ENCODE data around the gene CXCL14. TPM values are rescaled to one million over a fixed set of nuclear protein-coding genes. Genes with fewer than 3 reads are reported as not detected.
"Not testable (repeated sequence)": the region's sequence is repeated elsewhere in the genome, so short reads cannot be mapped to it uniquely, and the experiment has no call there.

Gene CXCL14
- total RNA-seq, 6 experiments from 2014 or later: 2.3 to 12.2 (median 3.8) TPM

GRCh38 chr5:135533334-135533733 is 45.5 kb downstream of the CXCL14 start:
- 10% methylated on average over 3 of the region's 3 CpGs for WGBS (ENCODE audit: insufficient coverage, low coverage, low lambda C conversion rate, missing lambda C conversion rate)
- peaks cover 0 to 8% of the 10 kb centered on the region in 2 donors for H3K27me3 ChIP-seq

GRCh38 chr5:135529576-135529975 is 49.2 kb downstream of the CXCL14 start:
- H3K27me3 ChIP-seq; H3K27ac ChIP-seq; H3K9me3 ChIP-seq; H3K36me3 ChIP-seq; intact Hi-C loops (cut with DNase I); H3K4me1 ChIP-seq; H3K4me3 ChIP-seq; DNase-seq; ATAC-seq: not testable (repeated sequence)
- 34% methylated on average over 4 of the region's 5 CpGs for WGBS (ENCODE audit: insufficient coverage, low coverage, low lambda C conversion rate, missing lambda C conversion rate)

More at GRCh38 chr5:135533334-135533733, 45.5 kb downstream of the CXCL14 start:
- Histone ChIP-seq H3K9me3 (no peaks in the 10 kb centered on the region), H3K27ac (no peak overlapping the region), H3K36me3 (no peaks in the 10 kb centered on the region), H3K4me1 (peaks cover 0 to 16% (median 0%) of the 10 kb centered on the region in 4 donors), H3K4me3 (no peak overlapping the region)
- intact Hi-C loops (cut with DNase I): no loop called here
- no peak for DNase-seq
- ATAC-seq: no peak
- TF ChIP-seq POLR2A (IDR thresholded peaks at IDR 0.05): no peak
- TF ChIP-seq CTCF (IDR thresholded peaks at IDR 0.05): no peak

- H3K36me3 ChIP-seq: no peaks in the 10 kb centered on the region
- H3K27ac ChIP-seq: no peak overlapping the region
- H3K9me3 ChIP-seq: no peaks in the 10 kb centered on the region
- intact Hi-C loops (cut with DNase I): no loop called here
- TF ChIP-seq POLR2A (IDR thresholded peaks at IDR 0.05) (no peak), CTCF (IDR thresholded peaks at IDR 0.05) (no peak)
- DNase-seq (no peak), ATAC-seq (peak in 1 of 4 donors; percentile 34)
- no peaks in the 10 kb centered on the region for H3K4me1 ChIP-seq
- no peaks in the 10 kb centered on the region for H3K27me3 ChIP-seq
- no peak overlapping the region for H3K4me3 ChIP-seq
These were observed 51.9 kb downstream of the CXCL14 start for GRCh38 chr5:135526924-135527323.

GRCh38 chr5:135521964-135522363 is 56.8 kb downstream of the CXCL14 start:
- intact Hi-C loops (cut with DNase I): no loop called here

More at GRCh38 chr5:135521964-135522363, 56.8 kb downstream of the CXCL14 start:
- no peak overlapping the region for H3K4me3 ChIP-seq
- ATAC-seq (no peak), DNase-seq (no peak)
- no peak overlapping the region for H3K27ac ChIP-seq
- WGBS (ENCODE audit: insufficient coverage, low coverage, low lambda C conversion rate, missing lambda C conversion rate): 17% methylated on average over 2 of the region's 2 CpGs
- no peaks in the 10 kb centered on the region for H3K4me1 ChIP-seq
- no peaks in the 10 kb centered on the region for H3K9me3 ChIP-seq
- no peaks in the 10 kb centered on the region for H3K27me3 ChIP-seq
- TF ChIP-seq POLR2A (IDR thresholded peaks at IDR 0.05) (no peak), CTCF (IDR thresholded peaks at IDR 0.05) (no peak)
- H3K36me3 ChIP-seq: no peaks in the 10 kb centered on the region

Other genes with a start within 250 kb of the CXCL14 start
- 100 to 1,000 TPM in 2 of 6 experiments, 10 to 100 TPM in 4; 40.0 to 113 (median 51.6) TPM for gene MACROH2A1, start 179.8 kb downstream of the CXCL14 start, total RNA-seq
- gene DCANP1, start 131.6 kb downstream of the CXCL14 start, total RNA-seq: not detected
- gene TIFAB, start 126.6 kb downstream of the CXCL14 start, total RNA-seq: under 1 TPM in 2 of 6 experiments, not detected in 4; 0.05 to 0.09 TPM
- gene NEUROG1, start 43.0 kb downstream of the CXCL14 start, total RNA-seq: not detected